ENCODE measurements around the gene PHACTR1.
"Not testable (repeated sequence)": the region's sequence is repeated elsewhere in the genome, so short reads cannot be mapped to it uniquely, and the experiment has no call there.

The PHACTR1 gene

DNA sequence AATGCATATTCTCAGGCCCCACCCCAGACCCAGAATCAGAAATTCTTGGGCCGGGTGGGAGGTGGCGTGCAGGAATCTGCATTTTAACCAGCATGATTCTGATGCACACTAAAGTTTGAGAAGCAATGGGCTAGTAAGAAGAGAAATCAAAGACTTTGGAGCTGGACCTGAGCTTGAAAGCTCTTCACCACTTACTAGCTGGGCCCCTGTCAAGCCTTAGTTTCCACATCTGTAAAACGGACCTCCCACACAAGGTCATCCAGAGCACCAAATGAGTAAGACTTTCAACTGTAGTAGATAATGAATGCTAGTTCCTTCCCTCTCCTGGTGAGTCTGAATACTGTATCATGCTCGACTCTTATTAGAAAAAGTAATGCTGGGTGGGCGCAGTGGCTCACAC lies 524.8 kb downstream of the PHACTR1 start:
- Mint-ChIP-seq H3K4me1 (ENCODE audit: low read depth) (no peaks in the 10 kb centered on the region), H3K9me3 (peaks cover 6% of the 10 kb centered on the region), H3K27me3 (peaks cover 18% of the 10 kb centered on the region), H3K4me3 (no peak overlapping the region), H3K36me3 (ENCODE audit: low read depth) (no peaks in the 10 kb centered on the region), H3K27ac (no peak overlapping the region)
- no peak for DNase-seq

DNA sequence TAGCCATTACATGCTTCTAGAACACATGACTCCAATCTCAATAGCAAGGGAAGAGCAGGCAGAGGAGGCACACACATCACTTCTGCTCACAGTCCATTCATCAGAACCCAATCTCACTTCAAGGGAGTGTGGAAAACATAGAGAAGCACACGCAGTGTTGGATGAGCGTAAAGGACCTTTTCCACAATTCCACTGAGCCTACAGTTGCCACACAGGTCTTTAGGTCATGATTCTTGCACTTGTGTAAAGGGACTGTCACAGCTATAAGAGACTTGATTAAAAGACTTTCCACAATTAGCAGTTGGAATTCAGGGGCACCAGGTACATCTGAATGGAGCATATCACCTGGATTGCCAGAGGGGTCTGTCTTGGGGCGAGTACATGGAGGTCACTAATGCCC lies 525.6 kb downstream of the PHACTR1 start:
- DNase-seq: no peak
- no peaks in the 10 kb centered on the region for H3K36me3 Mint-ChIP-seq (ENCODE audit: low read depth)
- no peak overlapping the region for H3K4me3 Mint-ChIP-seq
- no peak overlapping the region for H3K27ac Mint-ChIP-seq
- peaks cover 6% of the 10 kb centered on the region for H3K9me3 Mint-ChIP-seq
- no peaks in the 10 kb centered on the region for H3K4me1 Mint-ChIP-seq (ENCODE audit: low read depth)
- peaks cover 18% of the 10 kb centered on the region for H3K27me3 Mint-ChIP-seq

DNA sequence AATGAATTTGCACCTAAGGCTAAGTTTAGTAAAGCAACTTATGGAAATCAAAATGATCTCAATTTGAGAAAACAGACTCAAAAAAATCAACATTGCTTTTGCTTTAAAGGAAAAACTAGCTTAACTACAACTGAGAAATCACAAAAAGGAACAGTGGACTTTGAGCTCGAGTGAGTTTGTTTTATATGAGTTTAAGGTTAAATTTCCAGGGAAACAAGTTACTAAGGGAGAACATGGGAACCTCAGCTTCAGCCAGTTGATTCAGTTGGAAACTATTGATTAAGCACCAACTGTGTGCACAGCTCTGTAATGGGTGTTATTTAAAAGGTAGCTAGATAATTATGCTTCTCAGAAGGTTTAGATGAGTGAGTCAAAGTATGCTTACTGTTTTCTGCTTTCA lies 526.0 kb downstream of the PHACTR1 start:
- H3K27me3 Mint-ChIP-seq: peaks cover 18% of the 10 kb centered on the region
- no peak overlapping the region for H3K27ac Mint-ChIP-seq
- DNase-seq: no peak
- H3K9me3 Mint-ChIP-seq: peaks cover 6% of the 10 kb centered on the region
- no peaks in the 10 kb centered on the region for H3K4me1 Mint-ChIP-seq (ENCODE audit: low read depth)
- no peaks in the 10 kb centered on the region for H3K36me3 Mint-ChIP-seq (ENCODE audit: low read depth)
- no peak overlapping the region for H3K4me3 Mint-ChIP-seq

GRCh38 chr6:13243033-13243432 lies 526.5 kb downstream of the PHACTR1 start:
- no peak for DNase-seq

DNA sequence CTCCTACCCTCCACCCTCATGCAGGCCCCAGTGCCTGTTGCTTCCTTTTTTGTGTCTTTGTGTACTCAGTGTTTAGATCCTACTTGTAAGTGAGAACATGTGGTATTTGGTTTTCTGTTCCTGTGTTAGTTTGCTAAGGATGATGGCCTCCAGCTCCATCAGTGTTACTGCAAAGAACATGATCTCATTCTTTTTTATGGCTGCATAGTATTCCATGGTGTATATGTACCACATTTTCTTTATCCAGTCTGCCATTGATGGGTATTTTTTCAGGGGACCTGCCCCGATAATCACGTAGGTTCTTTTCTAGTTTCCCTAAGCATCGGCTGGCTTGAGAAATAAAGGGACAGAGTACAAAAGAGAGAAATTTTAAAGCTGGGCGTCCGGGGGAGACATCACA lies 527.2 kb downstream of the PHACTR1 start:
- H3K36me3 Mint-ChIP-seq (ENCODE audit: low read depth); DNase-seq; H3K4me3 Mint-ChIP-seq; H3K27ac Mint-ChIP-seq; H3K4me1 Mint-ChIP-seq (ENCODE audit: low read depth); H3K9me3 Mint-ChIP-seq: not testable (repeated sequence)
- H3K27me3 Mint-ChIP-seq: peaks cover 16% of the 10 kb centered on the region

More at GRCh38 chr6:13243033-13243432, 526.5 kb downstream of the PHACTR1 start:
- Mint-ChIP-seq H3K27me3 (peaks cover 18% of the 10 kb centered on the region), H3K27ac (no peak overlapping the region), H3K4me1 (ENCODE audit: low read depth) (no peaks in the 10 kb centered on the region), H3K36me3 (ENCODE audit: low read depth) (no peaks in the 10 kb centered on the region), H3K9me3 (peaks cover 6% of the 10 kb centered on the region), H3K4me3 (no peak overlapping the region)

DNA sequence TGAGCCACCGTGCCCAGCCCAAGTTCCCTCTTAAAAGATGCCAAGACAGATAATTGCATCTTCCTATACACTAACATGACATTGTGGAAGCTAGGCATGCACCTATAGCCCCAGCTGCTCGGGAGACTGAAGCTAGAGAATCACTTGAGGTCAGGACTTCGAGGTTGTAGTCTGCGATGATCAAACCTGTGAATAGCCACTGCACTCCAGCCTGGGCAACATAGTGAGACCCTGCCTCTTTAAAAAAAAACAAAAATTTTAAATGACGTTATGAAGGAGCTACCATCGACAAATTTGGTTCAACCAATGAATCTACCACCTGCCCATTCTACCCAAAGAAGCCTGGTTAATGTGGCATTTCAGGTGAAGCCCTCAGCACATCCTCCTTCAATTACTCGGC lies 531.1 kb downstream of the PHACTR1 start:
- H3K9me3 Mint-ChIP-seq: peaks cover 6% of the 10 kb centered on the region
- no peaks in the 10 kb centered on the region for H3K27me3 Mint-ChIP-seq
- no peaks in the 10 kb centered on the region for H3K4me1 Mint-ChIP-seq (ENCODE audit: low read depth)
- no peak for DNase-seq
- H3K4me3 Mint-ChIP-seq: no peak overlapping the region
- H3K27ac Mint-ChIP-seq: no peak overlapping the region
- H3K36me3 Mint-ChIP-seq (ENCODE audit: low read depth): no peaks in the 10 kb centered on the region

- Mint-ChIP-seq H3K36me3 (ENCODE audit: low read depth) (no peaks in the 10 kb centered on the region), H3K27me3 (no peaks in the 10 kb centered on the region), H3K4me3 (no peak overlapping the region), H3K9me3 (peaks cover 6% of the 10 kb centered on the region), H3K27ac (no peak overlapping the region), H3K4me1 (ENCODE audit: low read depth) (no peaks in the 10 kb centered on the region)
- DNase-seq: no peak
These were observed 531.5 kb downstream of the PHACTR1 start for GRCh38 chr6:13248053-13248452.

- Mint-ChIP-seq H3K27ac (no peak overlapping the region), H3K4me3 (no peak overlapping the region)
These were observed 532.0 kb downstream of the PHACTR1 start for GRCh38 chr6:13248584-13248985.

DNA sequence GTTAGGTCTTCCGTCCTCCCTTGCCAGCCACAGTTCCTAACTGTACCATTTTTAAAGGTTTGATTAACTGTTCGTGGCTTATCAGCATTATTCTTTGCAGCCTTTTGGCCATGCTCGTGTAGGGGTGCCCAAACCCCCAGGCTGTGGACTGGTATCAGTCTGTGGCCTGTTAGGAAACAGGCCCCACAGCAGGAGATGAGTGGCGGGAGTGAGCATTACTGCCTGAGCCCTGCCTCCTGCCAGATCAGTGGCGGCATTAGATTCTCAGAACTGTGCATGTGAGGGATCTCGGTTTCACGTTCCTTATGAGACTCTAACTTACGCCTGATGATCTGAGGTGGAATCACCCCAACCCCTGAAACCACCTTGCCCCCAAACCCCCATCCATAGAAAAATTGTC lies 532.4 kb downstream of the PHACTR1 start:
- Mint-ChIP-seq H3K36me3 (ENCODE audit: low read depth) (no peaks in the 10 kb centered on the region), H3K27me3 (no peaks in the 10 kb centered on the region), H3K4me3 (no peak overlapping the region), H3K9me3 (peaks cover 2% of the 10 kb centered on the region), H3K4me1 (ENCODE audit: low read depth) (no peaks in the 10 kb centered on the region), H3K27ac (no peak overlapping the region)
- no peak for DNase-seq

More at GRCh38 chr6:13248584-13248985, 532.0 kb downstream of the PHACTR1 start:
- Mint-ChIP-seq H3K4me1 (ENCODE audit: low read depth) (no peaks in the 10 kb centered on the region), H3K9me3 (peaks cover 6% of the 10 kb centered on the region), H3K27me3 (no peaks in the 10 kb centered on the region), H3K36me3 (ENCODE audit: low read depth) (no peaks in the 10 kb centered on the region)
- no peak for DNase-seq

DNA sequence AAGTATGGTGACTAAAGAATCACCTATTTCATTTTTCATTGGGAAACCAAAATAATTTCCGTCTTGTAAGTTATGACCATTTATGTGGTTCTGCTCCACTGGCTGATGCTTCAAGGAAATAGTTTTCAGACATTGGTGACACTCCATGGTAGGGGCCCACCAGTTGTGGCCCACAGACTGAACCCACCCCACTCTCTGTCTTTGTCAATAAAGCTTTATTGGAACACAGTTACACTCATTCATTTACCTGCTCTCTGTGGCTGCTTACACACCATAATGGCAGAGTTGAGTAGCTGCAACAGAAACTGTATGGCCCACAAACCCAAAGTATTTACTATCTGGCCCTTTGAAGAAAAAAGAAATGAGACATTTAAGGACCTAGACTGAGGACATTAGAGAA lies 533.2 kb downstream of the PHACTR1 start:
- no peak overlapping the region for H3K4me3 Mint-ChIP-seq
- no peaks in the 10 kb centered on the region for H3K9me3 Mint-ChIP-seq
- no peak overlapping the region for H3K27ac Mint-ChIP-seq
- DNase-seq: no peak
- H3K27me3 Mint-ChIP-seq: no peaks in the 10 kb centered on the region
- no peaks in the 10 kb centered on the region for H3K36me3 Mint-ChIP-seq (ENCODE audit: low read depth)
- no peaks in the 10 kb centered on the region for H3K4me1 Mint-ChIP-seq (ENCODE audit: low read depth)

GRCh38 chr6:13250703-13251102 lies 534.1 kb downstream of the PHACTR1 start:
- H3K36me3 Mint-ChIP-seq (ENCODE audit: low read depth): no peaks in the 10 kb centered on the region
- H3K9me3 Mint-ChIP-seq: no peaks in the 10 kb centered on the region
- no peaks in the 10 kb centered on the region for H3K4me1 Mint-ChIP-seq (ENCODE audit: low read depth)
- no peak overlapping the region for H3K27ac Mint-ChIP-seq
- no peak overlapping the region for H3K4me3 Mint-ChIP-seq
- DNase-seq: no peak
- H3K27me3 Mint-ChIP-seq: no peaks in the 10 kb centered on the region

DNA sequence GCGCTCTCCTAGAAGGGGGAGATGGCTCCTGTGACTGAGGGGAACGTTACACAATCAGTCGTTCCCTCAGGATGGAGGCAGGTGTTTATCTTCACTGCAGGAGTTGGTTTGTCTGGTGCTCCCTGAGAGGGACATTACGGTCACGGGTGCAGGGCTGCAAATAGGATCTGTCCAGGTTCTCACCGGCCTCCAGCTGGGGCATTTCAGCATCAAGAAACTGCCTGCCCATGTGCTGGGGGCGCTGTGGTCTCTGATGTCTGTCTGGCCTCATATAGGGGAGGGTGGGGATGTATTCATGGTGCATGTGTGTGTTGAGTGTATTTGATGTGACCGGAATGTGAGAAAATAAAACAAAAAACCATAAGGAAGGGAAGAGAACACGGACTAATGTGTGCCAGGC lies 534.7 kb downstream of the PHACTR1 start:
- Mint-ChIP-seq H3K27ac (no peak overlapping the region), H3K36me3 (ENCODE audit: low read depth) (no peaks in the 10 kb centered on the region), H3K9me3 (no peaks in the 10 kb centered on the region), H3K27me3 (no peaks in the 10 kb centered on the region), H3K4me3 (no peak overlapping the region), H3K4me1 (ENCODE audit: low read depth) (no peaks in the 10 kb centered on the region)
- DNase-seq: no peak

DNA sequence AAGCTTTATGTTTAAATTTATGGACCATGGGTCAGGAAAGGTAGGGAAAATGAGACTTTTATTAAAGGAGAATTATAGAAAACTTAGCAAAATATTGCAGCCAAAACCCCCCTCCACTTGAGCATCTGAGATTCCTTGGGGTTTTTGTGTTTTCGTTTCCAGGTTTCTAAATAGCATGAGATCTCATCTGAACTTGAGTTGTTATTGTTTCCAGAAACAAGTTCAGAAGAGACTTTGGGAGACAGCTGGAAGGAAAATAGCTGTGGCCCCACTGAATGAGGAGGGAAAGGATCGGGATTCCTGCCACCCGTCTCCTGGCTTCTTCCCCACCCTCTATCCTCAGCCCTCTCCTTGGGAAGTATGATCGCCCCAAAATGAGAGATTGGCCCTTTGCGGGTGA lies 536.2 kb downstream of the PHACTR1 start:
- H3K36me3 Mint-ChIP-seq (ENCODE audit: low read depth): no peaks in the 10 kb centered on the region
- H3K27me3 Mint-ChIP-seq: no peaks in the 10 kb centered on the region
- H3K27ac Mint-ChIP-seq: no peak overlapping the region
- H3K9me3 Mint-ChIP-seq: peaks cover 5% of the 10 kb centered on the region
- no peak for DNase-seq
- H3K4me3 Mint-ChIP-seq: no peak overlapping the region
- no peaks in the 10 kb centered on the region for H3K4me1 Mint-ChIP-seq (ENCODE audit: low read depth)

DNA sequence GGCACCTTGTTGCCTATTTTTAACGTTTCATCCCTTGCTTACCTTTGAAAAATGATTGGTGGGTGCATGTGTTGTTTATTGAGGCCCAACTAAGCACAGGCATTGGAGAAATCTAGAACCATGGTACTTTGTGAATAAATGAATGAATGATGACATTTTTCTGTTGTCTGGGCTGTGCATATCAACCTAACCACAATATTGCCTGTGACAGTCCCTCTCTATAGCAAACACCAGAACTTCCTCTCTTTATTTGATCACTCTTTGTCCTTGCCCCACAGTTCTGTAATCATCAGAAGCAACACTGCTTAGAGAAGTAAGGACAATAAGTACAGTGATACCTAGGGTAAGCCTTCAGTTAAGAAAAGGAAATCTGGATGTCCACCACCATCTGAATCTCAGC lies 536.7 kb downstream of the PHACTR1 start:
- H3K36me3 Mint-ChIP-seq (ENCODE audit: low read depth): no peaks in the 10 kb centered on the region
- H3K9me3 Mint-ChIP-seq: peaks cover 5% of the 10 kb centered on the region
- no peaks in the 10 kb centered on the region for H3K4me1 Mint-ChIP-seq (ENCODE audit: low read depth)
- no peaks in the 10 kb centered on the region for H3K27me3 Mint-ChIP-seq
- no peak overlapping the region for H3K4me3 Mint-ChIP-seq
- no peak overlapping the region for H3K27ac Mint-ChIP-seq
- no peak for DNase-seq

DNA sequence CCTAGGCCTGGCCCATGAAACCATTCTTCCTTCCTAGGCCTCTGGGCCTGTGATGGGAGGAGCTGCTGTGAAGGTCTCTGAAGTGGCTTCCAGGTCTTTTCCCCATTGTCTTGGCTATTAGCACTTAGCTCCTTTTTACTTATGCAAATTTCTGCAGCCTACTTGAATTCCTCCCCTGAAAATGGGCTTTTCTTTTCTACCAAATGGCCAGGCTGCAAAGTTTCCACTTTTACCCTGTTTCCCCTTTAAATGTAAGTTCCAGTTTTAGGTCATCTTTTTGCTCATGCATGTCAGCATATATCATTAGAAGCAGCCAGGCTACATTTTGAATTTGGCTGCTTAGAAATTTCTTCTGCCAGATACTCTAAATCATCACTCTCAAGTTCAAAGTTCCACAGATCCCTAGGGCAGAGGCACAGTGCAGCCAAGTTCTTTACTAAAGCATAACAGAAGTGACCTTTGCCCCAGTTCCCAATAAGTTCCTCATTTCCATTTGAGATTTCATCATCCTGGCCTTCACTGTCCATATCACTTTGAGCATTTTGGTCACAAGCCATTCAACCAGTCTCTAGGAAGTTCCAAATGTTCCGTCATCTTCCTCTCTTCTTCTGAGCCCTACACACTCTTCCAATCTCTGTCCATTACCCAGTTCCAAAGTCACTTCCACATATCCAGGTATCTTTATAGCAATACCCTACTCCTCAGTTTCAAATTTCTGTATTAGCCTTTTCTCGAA lies 539.9 kb downstream of the PHACTR1 start:
- no peak for DNase-seq
- Mint-ChIP-seq H3K9me3 (peaks cover 5% of the 10 kb centered on the region), H3K36me3 (ENCODE audit: low read depth) (no peaks in the 10 kb centered on the region), H3K4me3 (no peak overlapping the region), H3K4me1 (ENCODE audit: low read depth) (peaks cover under 1% of the 10 kb centered on the region), H3K27me3 (no peaks in the 10 kb centered on the region), H3K27ac (no peak overlapping the region)

- Mint-ChIP-seq H3K36me3 (ENCODE audit: low read depth) (no peaks in the 10 kb centered on the region), H3K27ac (no peak overlapping the region), H3K27me3 (no peaks in the 10 kb centered on the region), H3K9me3 (peaks cover 5% of the 10 kb centered on the region), H3K4me1 (ENCODE audit: low read depth) (peaks cover 3% of the 10 kb centered on the region), H3K4me3 (no peak overlapping the region)
- DNase-seq: no peak
These were observed 542.8 kb downstream of the PHACTR1 start for GRCh38 chr6:13259393-13259792.
